Uterus (tissue), 2 donors: ENCODE data around the gene REEP3.
"Not testable (repeated sequence)": the region's sequence is repeated elsewhere in the genome, so short reads cannot be mapped to it uniquely, and the experiment has no call there.

Experiments used
- POLR2A ChIP-seq, 2 donors: fragments of 450-650 bp; IDR thresholded peaks; one replicate each; pipeline ENCODE4 v1.6.1; 2016; ENCODE audit warnings: antibody characterized with exemption in 2 of 2, mild to moderate bottlenecking in 1 of 2, moderate library complexity in 1 of 2
- TF ChIP-seq, protein P1 (sequence below), 4 experiments: fragments of 200-600 bp in 2 of 4; fragments of 450-650 bp in 2 of 4; sonication (generic) in 2 of 4; IDR thresholded peaks; one replicate each; pipeline ENCODE4 v1.5.1; 2016 to 2019; ENCODE audit warnings: antibody characterized with exemption in 4 of 4, mild to moderate bottlenecking in 2 of 4, moderate library complexity in 1 of 4

DNA sequence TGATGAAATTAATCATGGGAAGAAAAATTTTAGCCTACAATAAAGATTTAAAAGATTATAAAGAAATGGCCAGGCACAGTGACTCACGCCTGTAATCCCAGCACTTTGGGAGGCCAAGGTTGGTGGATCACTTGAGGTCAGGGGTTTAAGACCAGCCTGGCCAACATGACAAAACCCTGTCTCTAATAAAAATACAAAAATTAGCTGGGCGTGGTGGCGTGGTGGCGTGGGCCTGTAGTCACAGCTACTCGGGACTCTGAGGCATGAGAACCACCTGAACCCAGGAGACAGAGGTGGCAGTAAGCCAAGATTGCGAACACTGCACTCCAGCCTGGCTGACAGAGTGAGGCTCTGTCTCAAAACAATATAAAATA is 28.9 kb upstream of the REEP3 start:
- TF ChIP-seq POLR2A (IDR thresholded peaks at IDR 0.05): not testable (repeated sequence)
- TF ChIP-seq, protein P1, sequence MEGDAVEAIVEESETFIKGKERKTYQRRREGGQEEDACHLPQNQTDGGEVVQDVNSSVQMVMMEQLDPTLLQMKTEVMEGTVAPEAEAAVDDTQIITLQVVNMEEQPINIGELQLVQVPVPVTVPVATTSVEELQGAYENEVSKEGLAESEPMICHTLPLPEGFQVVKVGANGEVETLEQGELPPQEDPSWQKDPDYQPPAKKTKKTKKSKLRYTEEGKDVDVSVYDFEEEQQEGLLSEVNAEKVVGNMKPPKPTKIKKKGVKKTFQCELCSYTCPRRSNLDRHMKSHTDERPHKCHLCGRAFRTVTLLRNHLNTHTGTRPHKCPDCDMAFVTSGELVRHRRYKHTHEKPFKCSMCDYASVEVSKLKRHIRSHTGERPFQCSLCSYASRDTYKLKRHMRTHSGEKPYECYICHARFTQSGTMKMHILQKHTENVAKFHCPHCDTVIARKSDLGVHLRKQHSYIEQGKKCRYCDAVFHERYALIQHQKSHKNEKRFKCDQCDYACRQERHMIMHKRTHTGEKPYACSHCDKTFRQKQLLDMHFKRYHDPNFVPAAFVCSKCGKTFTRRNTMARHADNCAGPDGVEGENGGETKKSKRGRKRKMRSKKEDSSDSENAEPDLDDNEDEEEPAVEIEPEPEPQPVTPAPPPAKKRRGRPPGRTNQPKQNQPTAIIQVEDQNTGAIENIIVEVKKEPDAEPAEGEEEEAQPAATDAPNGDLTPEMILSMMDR (IDR thresholded peaks at IDR 0.05): not testable (repeated sequence)
